Ovary (tissue), 9 donors: ENCODE measurements around the gene NANOS1. TPM values are rescaled to one million over a fixed set of nuclear protein-coding genes. Genes with fewer than 3 reads are reported as not detected.

ENCODE experiments used
- DNase-seq, 5 donors: peaks; one replicate each; pipeline ENCODE4 v3.0.0-alpha.2; 2019 to 2020
- H3K27ac ChIP-seq, 2 donors: fragments of 200-600 bp; one replicate each; pipeline versions ENCODE4 v1.5.1 to v1.8.0; 2019 to 2022
- H3K27me3 ChIP-seq: fragments of 200-600 bp; one replicate; pipeline ENCODE4 v1.8.0; 2022
- H3K36me3 ChIP-seq: fragments of 200-600 bp; sonication (generic); one replicate; pipeline ENCODE4 v1.5.1; 2019
- H3K4me1 ChIP-seq: one replicate; pipeline ENCODE4 v1.8.1; 2013; ENCODE audit warnings: mild to moderate bottlenecking, moderate library complexity; ENCODE audit not compliant: insufficient read depth
- H3K4me3 ChIP-seq: fragments of 200-600 bp; sonication (generic); one replicate; pipeline ENCODE4 v1.5.1; 2017
- H3K9me3 ChIP-seq, 2 donors: fragments of 200-600 bp in 1 of 2; sonication (generic) in 1 of 2; one replicate each; pipeline versions ENCODE4 v1.5.1 to v1.8.1; 2013 to 2019; ENCODE audit warnings: mild to moderate bottlenecking in 1 of 2, moderate library complexity in 1 of 2
- CTCF ChIP-seq, 3 donors: fragments of 450-650 bp in 2 of 3; fragments of 200-600 bp in 1 of 3; IDR thresholded peaks; one replicate each; pipeline versions ENCODE4 v1.5.1 to v1.8.0; 2016 to 2022; ENCODE audit warnings: antibody characterized with exemption in 3 of 3, mild to moderate bottlenecking in 1 of 3
- EP300 ChIP-seq: sonication (generic); formaldehyde crosslinking; IDR thresholded peaks from one replicate; pipeline ENCODE4 v1.6.1; 2017; ENCODE audit warnings: antibody characterized with exemption
- POLR2A ChIP-seq: fragments of 450-650 bp; IDR thresholded peaks from one replicate; pipeline ENCODE4 v1.6.1; 2017; ENCODE audit warnings: antibody characterized with exemption, mild to moderate bottlenecking, moderate library complexity
- WGBS, 3 donors: extraction: QIAGEN DNeasy Blood & Tissue Kit in 1 of 3; methylation state at CpG; one replicate each; pipeline versions ENCODE4 v1.1.5 to v1.1.7; 2013 to 2017; 5-methylcytosine and 5-hydroxymethylcytosine counted together
- intact Hi-C, 4 donors: fragments of 100-400 bp; cut with DNase I; formaldehyde crosslinking; loops; one replicate each; pipeline versions ENCODE4 v1.11.0 to v1.15.1; 2022 to 2023
- polyA plus RNA-seq, 2 donors: library from polyadenylated mRNA; stranded (reverse); fragments of 200-250 nt in 1 of 2; fragments of 350-450 nt in 1 of 2; fragmentation: Illumina TruSeq in 1 of 2; extraction: RNeasy Lipid Tissue Mini Kit (QIAGEN cat#74804) in 1 of 2; gene quantifications; one replicate each; pipeline ENCODE4 v1.2.3, GENCODE V29; 2013 to 2014
- total RNA-seq, 7 donors: library from RNA; depleted of rRNA in 2 of 7; stranded (reverse); fragments of >200 nt in 2 of 7; fragmentation: NEBNext Ultra II Directional in 3 of 7; extraction: Animal tissue kit (Norgen Biotek cat#: 25700) in 3 of 7; gene quantifications; one replicate each; pipeline versions ENCODE4 v1.1.0 to v1.2.4, GENCODE V29; 2016 to 2023
- donor health status: DM: no; HTN: no; CAD: no; lungs with moderate emphysema.
- donor health status: DM: no; HTN: no; CAD: no.
- donor health status: Bipolar disorder and iron deficiency.
- donor health status: DM: yes; HTN: yes; CAD: no.
- donor health status: DM: no; HTN: no; CAD: no.
- donor health status: DM: yes; HTN: yes; CAD: no.

Gene NANOS1
- total and polyA plus RNA-seq, 9 donors, result 0.15 to 7.0 (median 0.79) TPM

GRCh38 chr10:119061352-119061751 lies 31.8 kb downstream of the NANOS1 start:
- Histone ChIP-seq H3K4me1 (no peaks in the 10 kb centered on the region), H3K27me3 (no peaks in the 10 kb centered on the region), H3K36me3 (no peaks in the 10 kb centered on the region), H3K4me3 (no peak overlapping the region), H3K27ac (no peak overlapping the region), H3K9me3 (no peaks in the 10 kb centered on the region)
- 73 to 81% (median 81%) methylated on average over 1 of the region's 1 CpG for WGBS, 3 donors
- no peak for DNase-seq
- intact Hi-C loops, result no loop called here
- TF ChIP-seq EP300, result no peak
- no peak for TF ChIP-seq POLR2A
- no peak for TF ChIP-seq CTCF (IDR thresholded peaks at IDR 0.05)

GRCh38 chr10:119061926-119062325 lies 32.4 kb downstream of the NANOS1 start:
- intact Hi-C loops, result no loop called here
- Histone ChIP-seq H3K4me1 (no peaks in the 10 kb centered on the region), H3K27me3 (no peaks in the 10 kb centered on the region), H3K9me3 (no peaks in the 10 kb centered on the region), H3K4me3 (no peak overlapping the region), H3K27ac (no peak overlapping the region), H3K36me3 (no peaks in the 10 kb centered on the region)
- whole genome bisulfite sequencing, 3 donors, result 79 to 86% (median 81%) methylated on average over 2 of the region's 2 CpGs
- TF ChIP-seq POLR2A (no peak), EP300 (no peak), CTCF (IDR thresholded peaks at IDR 0.05) (no peak)
- no peak for DNase-seq

GRCh38 chr10:119070395-119071165 lies 41.1 kb downstream of the NANOS1 start:
- peaks cover 3% of the 10 kb centered on the region for H3K4me1 ChIP-seq
- intact Hi-C loops, result no loop called here
- no peak overlapping the region for H3K4me3 ChIP-seq
- H3K27me3 ChIP-seq, result no peaks in the 10 kb centered on the region
- H3K9me3 ChIP-seq, result no peaks in the 10 kb centered on the region
- 89 to 91% (median 89%) methylated on average over 9 of the region's 9 CpGs for WGBS, 3 donors
- no peak overlapping the region for H3K27ac ChIP-seq
- no peak for TF ChIP-seq CTCF (IDR thresholded peaks at IDR 0.05)
- TF ChIP-seq POLR2A, result no peak
- TF ChIP-seq EP300, result no peak
- DNase-seq, result no peak
- H3K36me3 ChIP-seq, result no peaks in the 10 kb centered on the region

GRCh38 chr10:119073584-119073983 lies 44.1 kb downstream of the NANOS1 start:
- DNase-seq, result no peak
- no peak overlapping the region for H3K4me3 ChIP-seq
- 74 to 80% (median 79%) methylated on average over 6 of the region's 6 CpGs for WGBS, 3 donors
- H3K36me3 ChIP-seq, result no peaks in the 10 kb centered on the region
- no peak for TF ChIP-seq POLR2A
- TF ChIP-seq CTCF (IDR thresholded peaks at IDR 0.05), result no peak
- TF ChIP-seq EP300, result no peak
- intact Hi-C loops, result no loop called here
- H3K27me3 ChIP-seq, result no peaks in the 10 kb centered on the region
- peaks cover 14% of the 10 kb centered on the region for H3K4me1 ChIP-seq
- no peaks in the 10 kb centered on the region for H3K9me3 ChIP-seq
- no peak overlapping the region for H3K27ac ChIP-seq
